SK-N-SH (cell line): ENCODE measurements around the gene RAD51B. TPM values are rescaled to one million over a fixed set of nuclear protein-coding genes. Genes with fewer than 3 reads are reported as not detected.
"Not testable (repeated sequence)": the region's sequence is repeated elsewhere in the genome, so short reads cannot be mapped to it uniquely, and the experiment has no call there.

Experiments used
- CTCF ChIA-PET: fragments of 300-600, 350-600 bp; formaldehyde crosslinking; extraction: SDS; loops from one replicate; lab custom pipeline; 2021; lab: Yijun Ruan, JAX
- POLR2A ChIA-PET: fragments of 350-600 bp; sonication (Branson Sonifier 250); formaldehyde crosslinking; extraction: SDS; loops from one replicate; lab custom pipeline; 2020; ENCODE audit warnings: antibody characterized with exemption, inconsistent platforms; lab: Yijun Ruan, JAX
- DNase-seq: peaks from one replicate; pipeline ENCODE4 v3.0.0; 2012
- H2AFZ ChIP-seq: fragments of 200-600 bp; sonication (generic); 2 replicates; pipeline ENCODE4 v1.8.1; 2016; ENCODE audit warnings: antibody characterized with exemption, mild to moderate bottlenecking, low read depth
- H3F3A ChIP-seq: fragments of 200-600 bp; sonication (generic); replicated peaks from 2 replicates; pipeline ENCODE3; 2016; ENCODE audit warnings: antibody characterized with exemption, mild to moderate bottlenecking; ENCODE audit not compliant: insufficient read depth
- H3K27ac ChIP-seq, 2 experiments: fragments of 200-500 bp in 1 of 2; fragments of 200-600 bp in 1 of 2; sonication (Bioruptor generic) in 1 of 2; sonication (generic), shearing (Covaris generic) in 1 of 2; 2 replicates each; pipeline versions ENCODE4 v1.5.1 to v1.6.1; 2014 to 2016; ENCODE audit warnings: low read depth in 2 of 2, inconsistent platforms in 1 of 2, low read length in 1 of 2, mild to moderate bottlenecking in 1 of 2, mixed read lengths in 1 of 2
- H3K27me3 ChIP-seq: fragments of 200-600 bp; sonication (generic), shearing (Covaris generic); 2 replicates; pipeline ENCODE4 v1.6.1; 2016; ENCODE audit warnings: mixed run types; ENCODE audit not compliant: insufficient read depth
- H3K36me3 ChIP-seq, 2 experiments: fragments of 200-500 bp in 1 of 2; fragments of 200-600 bp in 1 of 2; sonication (Bioruptor generic) in 1 of 2; sonication (generic) in 1 of 2; replicated peaks in 1 of 2; 2 replicates each; pipeline versions ENCODE3 to v1.5.1; 2014 to 2016; ENCODE audit warnings: low read length in 1 of 2, mild to moderate bottlenecking in 1 of 2; ENCODE audit not compliant: insufficient read depth in 2 of 2, control insufficient read depth in 1 of 2
- H3K4me1 ChIP-seq, 2 experiments: fragments of 200-500 bp in 1 of 2; fragments of 200-600 bp in 1 of 2; sonication (Bioruptor generic) in 1 of 2; sonication (generic), shearing (Covaris generic) in 1 of 2; 2 replicates each; pipeline versions ENCODE4 v1.5.1 to v1.6.1; 2014 to 2016; ENCODE audit warnings: low read depth in 1 of 2, low read length in 1 of 2, mixed run types in 1 of 2; ENCODE audit not compliant: insufficient read depth in 2 of 2, control insufficient read depth in 1 of 2
- H3K4me2 ChIP-seq: fragments of 200-600 bp; sonication (generic), shearing (Covaris generic); 2 replicates; pipeline ENCODE4 v1.6.1; 2017; ENCODE audit warnings: mixed run types
- H3K4me3 ChIP-seq, 2 experiments: fragments of 200-500 bp in 1 of 2; fragments of 200-600 bp in 1 of 2; sonication (Bioruptor generic) in 1 of 2; sonication (generic), shearing (Covaris generic) in 1 of 2; 2 replicates each; pipeline versions ENCODE4 v1.5.1 to v1.8.1; 2014 to 2016; ENCODE audit warnings: low read depth in 2 of 2, inconsistent platforms in 1 of 2, low read length in 1 of 2, mild to moderate bottlenecking in 1 of 2, mixed read lengths in 1 of 2, moderate library complexity in 1 of 2
- H3K79me2 ChIP-seq: fragments of 200-600 bp; sonication (generic); 2 replicates; pipeline ENCODE4 v1.8.1; 2017; ENCODE audit warnings: mild to moderate bottlenecking; ENCODE audit not compliant: insufficient read depth
- H3K9ac ChIP-seq: fragments of 200-600 bp; sonication (generic); 2 replicates; pipeline ENCODE4 v1.6.1; 2017; ENCODE audit warnings: mixed run types
- H3K9me2 ChIP-seq: fragments of 200-600 bp; sonication (generic); 2 replicates; pipeline ENCODE4 v1.6.1; 2017; ENCODE audit warnings: mixed run types
- H3K9me3 ChIP-seq: fragments of 200-600 bp; sonication (generic); 2 replicates; pipeline ENCODE4 v1.6.1; 2017; ENCODE audit warnings: mixed run types, mild to moderate bottlenecking, moderate library complexity
- H4K20me1 ChIP-seq: fragments of 200-600 bp; sonication (generic); 2 replicates; pipeline ENCODE4 v1.6.1; 2017; ENCODE audit warnings: mild to moderate bottlenecking, mixed run types; ENCODE audit not compliant: insufficient read depth
- CHD2 ChIP-seq: fragments of 150-350 bp; IDR thresholded peaks from 2 replicates; pipeline ENCODE4 v1.6.1; 2018; ENCODE audit warnings: low read length; ENCODE audit not compliant: partially characterized antibody
- ELF1 ChIP-seq: IDR thresholded peaks from 2 replicates; pipeline ENCODE4 v1.4.0; 2012
- FOSL2 ChIP-seq: IDR thresholded peaks from 2 replicates; pipeline ENCODE4 v1.4.0; 2012; ENCODE audit warnings: low read depth, mild to moderate bottlenecking, moderate library complexity, borderline replicate concordance
- FOXJ3 ChIP-seq: sonication (generic); formaldehyde crosslinking; IDR thresholded peaks from 2 replicates; pipeline ENCODE4 v1.5.1; 2020; ENCODE audit warnings: mild to moderate bottlenecking, missing genetic modification reagents
- GABPA ChIP-seq: IDR thresholded peaks from 2 replicates; pipeline ENCODE4 v1.4.0; 2012; ENCODE audit warnings: low read depth, mild to moderate bottlenecking
- GATA2 ChIP-seq: sonication (generic); formaldehyde crosslinking; IDR thresholded peaks from 2 replicates; pipeline ENCODE4 v1.5.0; 2020; ENCODE audit warnings: mild to moderate bottlenecking, missing genetic modification reagents
- IRF3 ChIP-seq: fragments of 150-350 bp; IDR thresholded peaks from 2 replicates; pipeline ENCODE4 v1.6.1; 2016; ENCODE audit warnings: mild to moderate bottlenecking, low read depth, low read length
- NFIC ChIP-seq: IDR thresholded peaks from 2 replicates; pipeline ENCODE4 v1.4.0; 2012; ENCODE audit warnings: borderline replicate concordance
- NRF1 ChIP-seq: IDR thresholded peaks from 2 replicates; pipeline ENCODE4 v1.6.1; 2012; ENCODE audit warnings: low read depth, mild to moderate bottlenecking, low read length
- RAD21 ChIP-seq: IDR thresholded peaks from 2 replicates; pipeline ENCODE4 v1.6.1; 2012; ENCODE audit warnings: mild to moderate bottlenecking, low read length
- RCOR1 ChIP-seq: fragments of 150-350 bp; IDR thresholded peaks from 2 replicates; pipeline ENCODE4 v1.6.1; 2017; ENCODE audit warnings: antibody characterized with exemption, low read length
- REST ChIP-seq: IDR thresholded peaks from 2 replicates; pipeline ENCODE4 v1.6.1; 2012; ENCODE audit warnings: mild to moderate bottlenecking, low read depth, low read length, moderate library complexity
- RFX5 ChIP-seq: IDR thresholded peaks from 2 replicates; pipeline ENCODE4 v1.6.1; 2012; ENCODE audit warnings: mild to moderate bottlenecking, improper control_type of control experiment, low read length
- SMC3 ChIP-seq: IDR thresholded peaks from 2 replicates; pipeline ENCODE4 v1.6.1; 2012; ENCODE audit warnings: low read depth, low read length, improper control_type of control experiment
- USF2 ChIP-seq: fragments of 150-350 bp; IDR thresholded peaks from 2 replicates; pipeline ENCODE4 v1.6.1; 2017; ENCODE audit warnings: antibody characterized with exemption, low read length, low read depth, borderline replicate concordance
- WGBS: methylation state at CpG from one replicate; pipeline ENCODE4 v1.1.6; 2017; ENCODE audit warnings: low lambda C conversion rate; 5-methylcytosine and 5-hydroxymethylcytosine counted together
- polyA plus RNA-seq, 3 experiments: library from polyadenylated mRNA; depleted of rRNA; stranded (reverse); fragments of >200 nt; gene quantifications; 2 replicates each; pipeline ENCODE4 v1.2.3, GENCODE V29; 2012
- TF ChIP-seq, protein P1 (sequence below): IDR thresholded peaks from 2 replicates; pipeline ENCODE4; 2012

Gene RAD51B
- polyA plus RNA-seq, 1 of the 3 experiments (the other 2 are of a cell fraction), result 6.0 TPM

GRCh38 chr14:68047906-68048305, 228.3 kb downstream of the RAD51B start (continued):
- TF ChIP-seq, protein P1, sequence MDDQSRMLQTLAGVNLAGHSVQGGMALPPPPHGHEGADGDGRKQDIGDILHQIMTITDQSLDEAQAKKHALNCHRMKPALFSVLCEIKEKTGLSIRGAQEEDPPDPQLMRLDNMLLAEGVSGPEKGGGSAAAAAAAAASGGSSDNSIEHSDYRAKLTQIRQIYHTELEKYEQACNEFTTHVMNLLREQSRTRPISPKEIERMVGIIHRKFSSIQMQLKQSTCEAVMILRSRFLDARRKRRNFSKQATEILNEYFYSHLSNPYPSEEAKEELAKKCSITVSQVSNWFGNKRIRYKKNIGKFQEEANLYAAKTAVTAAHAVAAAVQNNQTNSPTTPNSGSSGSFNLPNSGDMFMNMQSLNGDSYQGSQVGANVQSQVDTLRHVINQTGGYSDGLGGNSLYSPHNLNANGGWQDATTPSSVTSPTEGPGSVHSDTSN, result no peak
- TF ChIP-seq FOSL2, result no peak
- no peak for TF ChIP-seq GATA2 (CRISPR knock-in tag)
- TF ChIP-seq, all 33 proteins: peak for 0

DNA sequence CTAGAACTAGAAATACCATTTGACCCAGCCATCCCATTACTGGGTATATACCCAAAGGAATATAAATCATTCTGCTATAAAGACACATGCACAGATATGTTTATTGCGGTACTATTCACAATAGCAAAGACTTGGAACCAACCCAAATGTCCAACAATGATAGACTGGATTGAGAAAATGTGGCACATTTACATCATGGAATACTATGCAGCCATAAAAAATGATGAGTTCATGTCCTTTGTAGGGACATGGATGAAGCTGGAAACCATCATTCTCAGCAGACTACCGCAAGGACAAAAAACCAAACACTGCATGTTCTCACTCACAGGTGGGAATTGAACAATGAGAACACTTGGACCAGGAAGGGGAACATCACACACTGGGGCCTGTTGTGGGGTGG, 229.2 kb downstream of the RAD51B start:
- H3K27me3 ChIP-seq, H3K9ac ChIP-seq, H3K27ac ChIP-seq, DNase-seq, H3K9me3 ChIP-seq, H3K9me2 ChIP-seq, H4K20me1 ChIP-seq, POLR2A ChIA-PET, H3F3A ChIP-seq, H3K4me3 ChIP-seq, H3K4me2 ChIP-seq, H2AFZ ChIP-seq, H3K36me3 ChIP-seq, H3K4me1 ChIP-seq, H3K79me2 ChIP-seq, CTCF ChIA-PET: not testable (repeated sequence)
- 93% methylated on average over 2 of the region's 2 CpGs for WGBS

DNA sequence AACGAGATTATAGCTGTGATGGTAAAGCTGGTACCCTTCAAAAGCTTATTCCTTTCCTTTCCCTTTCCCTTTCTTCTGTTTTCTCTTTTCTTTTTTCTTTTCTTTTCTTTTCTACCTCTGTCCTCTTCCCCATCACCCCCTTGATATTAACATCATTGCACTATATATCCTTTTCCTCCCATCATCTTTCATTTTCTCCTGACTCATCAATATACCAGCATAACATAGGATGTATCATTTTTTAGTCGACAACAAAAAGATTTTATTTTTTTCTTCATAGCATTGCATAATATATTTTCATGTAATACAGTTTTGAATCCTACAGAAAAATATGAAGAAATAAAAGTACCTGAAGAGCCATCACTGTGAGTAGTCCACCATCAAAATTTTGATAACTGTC, 230.6 kb downstream of the RAD51B start:
- DNase-seq, result no peak
- no peak for TF ChIP-seq FOXJ3 (CRISPR knock-in tag)
- no peak for TF ChIP-seq RFX5
- TF ChIP-seq REST, result no peak
- no peak for TF ChIP-seq NFIC
- TF ChIP-seq GATA2 (CRISPR knock-in tag), result no peak
- no peak for TF ChIP-seq RAD21
- no peak for TF ChIP-seq GABPA
- no peak for TF ChIP-seq ELF1
- no peak for TF ChIP-seq IRF3
- TF ChIP-seq FOSL2, result no peak
- no peak for TF ChIP-seq CHD2
- no peak for TF ChIP-seq SMC3
- TF ChIP-seq NRF1, result no peak
- TF ChIP-seq USF2, result no peak
- TF ChIP-seq RCOR1, result no peak
- TF ChIP-seq, all 33 proteins: peak for 0
- Histone ChIP-seq H3K4me2 (no peak overlapping the region), H3K4me3 (no peak overlapping the region), H3K9me3 (no peaks in the 10 kb centered on the region), H3K9ac (no peak overlapping the region), H3K9me2 (no peaks in the 10 kb centered on the region), H3K27me3 (no peaks in the 10 kb centered on the region), H3K36me3 (peaks cover 0 to 4% of the 10 kb centered on the region in 2 experiments), H3K4me1 (peaks cover 0 to 3% of the 10 kb centered on the region in 2 experiments; a peak in 1 of 4 replicates), H2AFZ (no peak overlapping the region), H3F3A (peaks cover 5% of the 10 kb centered on the region), H3K27ac (no peak overlapping the region), H3K79me2 (no peaks in the 10 kb centered on the region), H4K20me1 (no peaks in the 10 kb centered on the region)
- ChIA-PET POLR2A (no interaction called here), CTCF (interaction anchor here (0.9 to 1.1 kb wide), 2 partner anchors 10 to 116 kb away, joined by 3 read pairs; no protein-coding TSS in a partner anchor)
- 93% methylated on average over 2 of the region's 2 CpGs for WGBS
